Activated T-helper 1 cell treated with Interleukin-2 at 50 U/mL for 16 hours (primary cell): Measurements from ENCODE around the gene FAM170B.

Source experiments
- DNase-seq: peaks from one replicate; pipeline ENCODE4 v3.0.0-alpha.2; 2020; ENCODE audit warnings: low read depth

The FAM170B gene

DNA sequence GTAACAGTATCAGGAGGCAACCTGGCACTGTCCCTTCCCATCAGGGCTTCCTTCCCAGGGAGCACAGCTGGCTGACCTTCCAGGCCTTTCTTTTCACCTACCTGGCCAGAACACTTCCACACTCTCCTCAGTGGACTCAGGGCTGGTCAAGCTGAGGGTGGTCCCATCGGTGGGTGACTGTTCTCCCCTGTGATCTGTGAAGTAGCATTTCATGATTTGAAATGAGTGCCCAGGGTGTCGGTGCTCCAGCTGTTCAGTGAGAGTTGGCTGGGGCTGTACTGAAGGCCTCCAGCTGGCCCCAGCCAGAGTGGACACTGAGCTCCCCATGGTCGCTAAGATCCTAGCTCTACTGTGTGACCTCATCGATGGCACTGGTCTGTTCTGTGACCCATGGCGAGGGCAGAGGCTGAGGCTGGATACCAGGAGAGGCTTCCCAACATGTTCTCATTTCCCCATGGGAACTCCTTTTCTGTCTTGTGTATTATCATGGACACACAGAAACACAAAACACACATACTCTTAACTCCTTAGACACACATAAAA, at the start of gene FAM170B:
TSS of gene FAM170B (minus strand) at position 316 of the 543 bp plus-strand sequence. CDS start at position 213, 103 bp downstream.
- no peak for DNase-seq

GRCh38 chr10:49182776-49183175, 49.0 kb upstream of the FAM170B start:
- DNase-seq = no peak

DNA sequence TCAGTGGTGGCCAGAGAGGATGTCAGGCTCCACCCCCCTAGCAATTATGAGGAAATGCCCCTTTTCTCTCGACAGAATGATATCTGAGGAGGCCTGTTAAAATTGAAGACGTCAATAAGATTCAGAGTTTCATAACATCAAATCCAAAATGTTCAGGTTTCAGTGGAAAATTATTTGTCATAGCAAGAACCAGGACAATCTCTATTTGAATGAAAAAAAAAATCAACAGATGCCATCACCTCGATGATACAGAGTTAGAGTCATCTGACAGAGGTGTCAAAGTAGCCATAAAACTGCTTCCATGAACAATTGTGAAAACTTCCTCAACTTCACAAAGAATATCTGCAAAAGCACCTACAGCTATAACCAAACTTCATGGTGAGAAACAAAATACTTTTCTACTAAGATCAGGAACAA, 46.6 kb upstream of the FAM170B start:
- no peak for DNase-seq

DNA sequence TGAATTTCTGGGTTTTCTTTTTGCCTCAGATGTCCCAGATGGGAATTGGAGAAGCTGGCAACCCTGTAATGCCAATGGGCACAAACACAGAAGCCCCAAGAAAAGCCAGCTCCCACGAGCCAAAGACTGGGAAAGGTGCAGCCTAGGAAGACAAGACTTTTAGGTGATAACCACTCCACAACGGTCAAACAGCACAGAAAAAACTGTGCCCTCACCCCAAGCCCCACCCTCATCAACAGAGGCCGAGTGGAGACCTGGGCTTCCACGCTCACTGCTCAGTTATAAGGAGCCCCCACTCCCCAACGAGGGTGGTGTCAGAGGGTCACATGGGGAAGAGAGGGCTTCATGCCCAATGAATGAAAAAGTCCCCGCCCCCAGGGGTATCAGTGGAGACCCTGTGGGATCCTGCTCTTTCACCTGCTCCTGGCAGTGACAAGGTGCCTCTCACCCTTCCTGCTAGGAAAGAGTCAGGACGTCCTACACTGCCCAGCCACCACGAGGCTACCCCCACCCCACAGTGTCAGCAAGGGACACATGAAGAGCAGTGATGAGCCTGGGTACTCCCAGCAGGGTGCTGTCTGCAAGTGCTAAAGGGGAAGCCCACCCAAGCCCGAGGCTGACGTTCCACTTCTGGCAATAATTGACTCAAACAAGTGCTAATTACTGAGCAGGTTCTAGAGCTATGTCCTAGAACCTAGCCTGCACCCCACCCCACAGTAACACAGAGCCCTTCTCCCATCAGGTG, 46.0 kb upstream of the FAM170B start:
- DNase-seq = no peak

- DNase-seq = no peak
These were observed 45.0 kb upstream of the FAM170B start for GRCh38 chr10:49178489-49179471.

GRCh38 chr10:49177391-49178355, 43.9 kb upstream of the FAM170B start:
- DNase-seq = peak; percentile 15

GRCh38 chr10:49176310-49177268, 42.8 kb upstream of the FAM170B start:
- DNase-seq = no peak

DNA sequence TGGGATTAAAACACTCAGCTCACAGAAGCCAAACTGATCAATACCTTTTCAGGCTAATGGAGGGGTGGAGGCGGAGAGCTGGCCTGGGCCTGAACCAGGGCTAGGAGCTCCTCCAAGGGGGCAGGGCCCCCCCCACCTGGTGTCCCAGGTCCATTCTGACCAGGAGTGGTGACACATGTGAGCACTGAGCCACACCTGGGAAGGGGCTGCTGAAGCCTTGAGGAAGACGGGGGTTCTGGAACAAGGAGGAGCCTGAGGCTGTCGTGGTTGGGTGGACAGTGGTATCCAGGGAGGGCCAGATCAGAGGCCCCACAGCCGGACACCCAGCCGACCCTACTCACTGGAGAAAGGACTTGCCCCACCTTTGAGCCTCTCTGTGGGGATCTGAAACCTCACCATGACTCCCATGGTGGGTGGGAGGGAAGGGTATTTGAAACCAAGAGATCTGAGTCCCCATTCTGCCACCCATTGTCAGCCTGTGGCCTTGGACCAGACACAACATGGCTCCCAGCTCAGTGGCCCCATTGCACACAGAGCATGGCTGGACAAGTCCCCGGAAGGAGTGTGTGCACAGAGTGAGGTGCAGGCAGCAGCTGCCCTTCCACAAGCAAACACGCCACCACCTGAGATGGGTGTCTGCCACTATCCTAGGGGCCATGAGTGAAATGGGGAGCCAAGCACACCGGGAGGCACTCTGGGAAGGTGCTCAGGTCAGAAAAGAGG, 41.9 kb upstream of the FAM170B start:
- no peak for DNase-seq

DNA sequence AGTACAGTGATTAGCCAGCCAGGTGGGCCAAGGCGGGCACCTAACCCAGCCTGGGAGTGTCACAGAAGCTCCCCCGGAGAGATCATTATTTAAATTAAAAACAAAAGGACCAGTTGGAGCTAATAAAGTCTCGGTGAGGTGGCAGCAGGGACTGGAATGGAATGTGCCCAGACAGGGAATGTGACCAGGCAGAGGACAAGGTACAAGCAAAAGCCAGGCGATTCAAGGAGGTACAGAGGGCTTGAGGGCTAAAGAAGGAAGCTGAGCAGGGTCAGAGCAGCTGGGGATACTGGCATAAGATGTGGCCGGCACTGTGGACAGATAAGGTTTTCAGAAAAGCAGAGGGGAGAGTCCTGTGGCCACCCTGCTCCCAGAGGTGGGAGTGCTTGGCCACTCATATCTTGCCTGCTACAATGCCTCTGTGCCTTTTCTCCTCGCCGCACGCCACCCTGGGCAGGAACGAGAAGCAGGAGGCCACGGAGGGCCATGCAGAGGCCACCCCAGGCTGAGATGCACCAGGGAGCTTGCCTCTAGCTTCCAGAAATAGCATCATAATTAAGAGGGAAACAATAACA, 41.2 kb upstream of the FAM170B start:
- DNase-seq = no peak

DNA sequence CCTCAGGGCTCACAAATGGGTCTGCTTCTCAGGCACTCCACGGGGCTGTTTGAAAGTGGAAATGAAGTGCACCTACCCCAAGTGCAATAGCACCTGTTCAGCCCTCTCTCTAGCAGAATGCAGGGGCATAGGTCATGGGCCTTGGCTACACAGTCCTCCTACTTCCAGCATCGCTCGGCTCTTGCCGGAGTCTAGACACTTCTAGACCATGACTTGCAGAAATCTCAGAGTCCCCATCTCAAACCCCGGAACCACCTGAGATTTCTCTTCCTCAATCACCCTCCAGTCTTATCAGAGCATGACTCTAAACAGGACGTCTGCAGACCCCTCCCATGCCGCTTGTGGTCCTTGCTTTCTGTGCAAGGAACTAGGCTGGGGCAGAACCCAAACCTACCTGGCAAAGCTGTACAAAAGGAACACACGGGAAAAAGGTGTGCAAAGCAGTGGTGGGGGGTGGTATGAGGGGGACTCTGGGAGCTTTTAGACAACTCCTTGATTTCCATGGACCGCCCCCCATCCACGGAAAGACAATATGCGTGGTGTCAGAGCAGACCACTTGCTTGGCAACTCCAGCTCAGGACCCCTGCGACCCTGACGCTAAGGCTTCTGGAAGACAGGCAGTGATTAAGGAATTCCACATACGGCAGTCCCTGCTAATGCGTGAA, 40.6 kb upstream of the FAM170B start:
- DNase-seq = no peak

- no peak for DNase-seq
These were observed 40.0 kb upstream of the FAM170B start for GRCh38 chr10:49173853-49174252.

DNA sequence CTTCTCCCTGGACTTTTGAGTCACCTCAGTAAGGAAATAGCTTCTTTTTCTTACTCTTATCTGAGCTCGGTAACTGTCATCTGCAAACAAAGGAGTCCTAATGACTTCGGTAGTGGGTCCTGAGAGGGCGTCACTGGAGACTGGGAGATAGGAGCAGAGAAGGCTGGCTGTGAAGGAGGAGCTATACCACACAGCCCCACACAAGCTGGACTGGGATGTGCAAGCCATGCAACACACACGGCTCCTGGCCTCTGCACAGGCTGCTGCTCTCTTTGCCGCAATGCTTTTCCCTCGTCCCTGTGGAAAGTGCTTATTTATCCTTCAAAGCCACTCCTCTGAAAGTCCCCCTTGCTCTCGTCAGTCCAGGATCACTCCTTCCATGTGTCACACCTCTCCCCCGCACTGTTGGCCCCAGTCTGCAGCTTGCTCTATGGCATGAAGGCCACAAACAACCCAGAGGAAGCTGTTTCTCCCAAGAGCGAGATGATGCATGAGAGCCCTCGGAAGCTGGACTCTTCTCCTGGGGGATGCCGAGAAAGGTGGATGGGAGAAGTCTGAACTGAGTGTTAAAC, 39.5 kb upstream of the FAM170B start:
- DNase-seq = no peak

GRCh38 chr10:49172777-49173132, 38.9 kb upstream of the FAM170B start:
- no peak for DNase-seq

- DNase-seq = no peak
These were observed 38.4 kb upstream of the FAM170B start for GRCh38 chr10:49172061-49172776.

DNA sequence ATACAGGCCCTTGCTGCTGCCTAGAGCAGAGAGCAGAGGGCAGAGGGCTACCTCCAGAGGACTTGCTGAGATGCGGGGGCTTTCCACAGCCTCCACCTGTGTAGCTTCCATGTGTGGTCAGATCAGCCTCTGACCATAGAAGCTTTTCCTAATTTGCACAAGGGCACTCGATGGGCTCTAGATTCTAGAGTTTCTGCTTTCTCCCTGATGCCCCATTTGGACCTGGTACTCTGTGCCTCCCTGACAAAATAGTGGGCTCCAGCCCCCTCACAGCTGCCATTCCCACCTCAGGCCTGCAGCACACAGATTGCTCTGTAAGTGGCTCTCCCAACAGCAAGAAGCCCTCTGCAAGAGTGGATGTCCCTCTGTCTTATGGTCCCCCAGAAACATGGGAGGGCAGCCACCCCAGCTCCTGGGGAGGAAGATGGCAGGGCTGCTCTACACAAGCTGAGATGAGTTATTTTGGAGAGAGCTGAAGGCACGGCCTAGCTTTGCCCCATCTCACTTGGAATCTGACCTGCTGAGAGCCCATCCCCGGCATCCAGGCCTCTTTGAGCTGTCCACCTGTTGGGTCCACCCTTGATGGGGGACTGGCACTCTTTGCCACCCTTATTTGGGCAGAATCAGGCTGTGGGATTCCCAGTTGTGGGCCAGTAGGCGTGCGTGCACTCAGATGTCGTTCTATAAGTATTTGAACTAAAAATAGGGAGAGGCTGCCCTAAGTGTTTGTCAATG, 37.7 kb upstream of the FAM170B start:
- DNase-seq = no peak

- DNase-seq = no peak
These were observed 37.0 kb upstream of the FAM170B start for GRCh38 chr10:49170632-49171325.
